ENCODE measurements around the gene TRIO.

TRIO gene

GRCh38 chr5:14146725-14147124 lies 3.6 kb downstream of the TRIO start:
- no peak for DNase-seq

- DNase-seq: peak in 11 of 56 donors; percentile 7 to 53 (median 26)
Measured at GRCh38 chr5:14147210-14147609, 4.1 kb downstream of the TRIO start.

GRCh38 chr5:14148483-14148882 lies 5.3 kb downstream of the TRIO start:
- no peak for DNase-seq

GRCh38 chr5:14148890-14149671 lies 5.9 kb downstream of the TRIO start:
- DNase-seq: no peak

GRCh38 chr5:14149672-14150274 lies 6.6 kb downstream of the TRIO start:
- no peak for DNase-seq

GRCh38 chr5:14151416-14151815 lies 8.3 kb downstream of the TRIO start:
- no peak for DNase-seq

GRCh38 chr5:14153071-14153864 lies 10.1 kb downstream of the TRIO start:
- DNase-seq: no peak

- DNase-seq: peak in 26 of 56 donors; percentile 7 to 54 (median 24)
Measured at GRCh38 chr5:14153932-14154731, 11.0 kb downstream of the TRIO start.

GRCh38 chr5:14155075-14155474 lies 11.9 kb downstream of the TRIO start:
- no peak for DNase-seq

- no peak for DNase-seq
Measured at GRCh38 chr5:14155739-14156138, 12.6 kb downstream of the TRIO start.

- no peak for DNase-seq
Measured at GRCh38 chr5:14156290-14156649, 13.1 kb downstream of the TRIO start.

- DNase-seq: no peak
Measured at GRCh38 chr5:14156650-14157492, 13.7 kb downstream of the TRIO start.

GRCh38 chr5:14157493-14157782 lies 14.3 kb downstream of the TRIO start:
- DNase-seq: no peak

- no peak for DNase-seq
Measured at GRCh38 chr5:14158890-14159666, 15.9 kb downstream of the TRIO start.

GRCh38 chr5:14161825-14162556 lies 18.8 kb downstream of the TRIO start:
- DNase-seq: no peak

- no peak for DNase-seq
Measured at GRCh38 chr5:14164164-14165163, 21.3 kb downstream of the TRIO start.

- no peak for DNase-seq
Measured at GRCh38 chr5:14165375-14166106, 22.4 kb downstream of the TRIO start.

Measured in nucleus accumbens (tissue), 56 donors.